Activated CD4-positive, alpha-beta memory T cell treated with anti-CD3 and anti-CD28 coated beads, Interleukin-2, amount 10 ng/mL, durations not matched to agents 7 days and 5 days (primary cell): Measurements from ENCODE around the gene SLC36A4. TPM values are rescaled to one million over a fixed set of nuclear protein-coding genes. Genes with fewer than 3 reads are reported as not detected.
"Not testable (repeated sequence)": the region's sequence is repeated elsewhere in the genome, so short reads cannot be mapped to it uniquely, and the experiment has no call there.

Source experiments
- CTCF ChIA-PET: fragments of 350-600 bp; sonication (Branson Sonifier 250); formaldehyde crosslinking; loops from one replicate; lab custom pipeline; 2021; ENCODE audit warnings: antibody characterized with exemption, inconsistent platforms; lab: Charles Lee
- POLR2A ChIA-PET: fragments of 350-600 bp; sonication (Branson Sonifier 250); formaldehyde crosslinking; loops from one replicate; lab custom pipeline; 2021; ENCODE audit warnings: antibody characterized with exemption; lab: Charles Lee
- DNase-seq: peaks from one replicate; pipeline ENCODE4 v3.0.0-alpha.2; 2020
- H3K27ac Mint-ChIP-seq: one replicate; pipeline ENCODE4 v1.8.0; 2021; ENCODE audit warnings: mild to moderate bottlenecking, mixed read lengths
- H3K27me3 Mint-ChIP-seq: one replicate; pipeline ENCODE4 v1.8.0; 2021; ENCODE audit warnings: mixed read lengths
- H3K36me3 Mint-ChIP-seq: one replicate; pipeline ENCODE4 v1.8.0; 2021; ENCODE audit warnings: low read depth, mixed read lengths
- H3K4me1 Mint-ChIP-seq: one replicate; pipeline ENCODE4 v1.8.0; 2021; ENCODE audit warnings: mixed read lengths
- H3K4me3 Mint-ChIP-seq: one replicate; pipeline ENCODE4 v1.8.0; 2021; ENCODE audit warnings: mild to moderate bottlenecking, mixed read lengths
- H3K9me3 Mint-ChIP-seq: one replicate; pipeline ENCODE4 v1.8.0; 2021; ENCODE audit warnings: mixed read lengths
- total RNA-seq, 2 experiments: library from RNA; stranded (reverse); gene quantifications; one replicate each; pipeline ENCODE4 v1.2.3, GENCODE V29; 2021

Gene SLC36A4
- total RNA-seq, 2 experiments from 2014 or later, result 10.7 to 13.5 TPM

GRCh38 chr11:93188726-93189125 is 9.1 kb downstream of the SLC36A4 start:
- Mint-ChIP-seq H3K4me1 (no peaks in the 10 kb centered on the region), H3K4me3 (no peak overlapping the region), H3K36me3 (peaks cover 5% of the 10 kb centered on the region), H3K27ac (no peak overlapping the region), H3K9me3 (peaks cover 8% of the 10 kb centered on the region), H3K27me3 (no peaks in the 10 kb centered on the region)
- DNase-seq, result no peak
- POLR2A ChIA-PET, result interaction anchor here (1.3 kb wide), 1 partner anchor 9 kb away, joined by 4 read pairs; the partner anchor contains the start of gene SLC36A4
- CTCF ChIA-PET, result no interaction called here

GRCh38 chr11:93187290-93187689 is 10.5 kb downstream of the SLC36A4 start:
- Mint-ChIP-seq H3K36me3 (peaks cover 5% of the 10 kb centered on the region), H3K27ac (no peak overlapping the region), H3K9me3 (peaks cover 8% of the 10 kb centered on the region), H3K27me3 (no peaks in the 10 kb centered on the region), H3K4me3 (no peak overlapping the region), H3K4me1 (no peaks in the 10 kb centered on the region)
- DNase-seq, result no peak
- POLR2A ChIA-PET, result no interaction called here
- CTCF ChIA-PET, result no interaction called here

GRCh38 chr11:93177891-93178290 is 19.9 kb downstream of the SLC36A4 start:
- POLR2A ChIA-PET, H3K4me3 Mint-ChIP-seq, H3K27me3 Mint-ChIP-seq, H3K9me3 Mint-ChIP-seq, H3K4me1 Mint-ChIP-seq, CTCF ChIA-PET, H3K27ac Mint-ChIP-seq, DNase-seq: not testable (repeated sequence)
- peaks cover 41% of the 10 kb centered on the region for H3K36me3 Mint-ChIP-seq

GRCh38 chr11:93169950-93170561 is 27.7 kb downstream of the SLC36A4 start:
- no peak overlapping the region for H3K4me3 Mint-ChIP-seq
- ChIA-PET CTCF (interaction anchor here (1.1 to 1.2 kb wide), 2 partner anchors 160 to 229 kb away, joined by 3 to 4 read pairs; no protein-coding TSS in a partner anchor), POLR2A (no interaction called here)
- peaks cover 11% of the 10 kb centered on the region for H3K4me1 Mint-ChIP-seq
- no peak overlapping the region for H3K27ac Mint-ChIP-seq
- H3K36me3 Mint-ChIP-seq, result peaks cover 3% of the 10 kb centered on the region
- no peaks in the 10 kb centered on the region for H3K9me3 Mint-ChIP-seq
- no peaks in the 10 kb centered on the region for H3K27me3 Mint-ChIP-seq
- DNase-seq, result no peak

- CTCF ChIA-PET, result interaction anchor here (1.1 to 1.2 kb wide), 2 partner anchors 160 to 228 kb away, joined by 3 to 4 read pairs; no protein-coding TSS in a partner anchor
- Mint-ChIP-seq H3K4me3 (no peak overlapping the region), H3K27me3 (no peaks in the 10 kb centered on the region), H3K4me1 (peaks cover 11% of the 10 kb centered on the region), H3K9me3 (no peaks in the 10 kb centered on the region), H3K27ac (no peak overlapping the region), H3K36me3 (peaks cover 10% of the 10 kb centered on the region)
- DNase-seq, result no peak
- POLR2A ChIA-PET, result no interaction called here
Measured at GRCh38 chr11:93169143-93169542, 28.6 kb downstream of the SLC36A4 start.

- H3K4me3 Mint-ChIP-seq, result no peak overlapping the region
- H3K27me3 Mint-ChIP-seq, result no peaks in the 10 kb centered on the region
- H3K36me3 Mint-ChIP-seq, result peaks cover 15% of the 10 kb centered on the region
- POLR2A ChIA-PET, result no interaction called here
- H3K4me1 Mint-ChIP-seq, result peaks cover 11% of the 10 kb centered on the region
- H3K9me3 Mint-ChIP-seq, result no peaks in the 10 kb centered on the region
- H3K27ac Mint-ChIP-seq, result no peak overlapping the region
- no peak for DNase-seq
- CTCF ChIA-PET, result no interaction called here
Measured at GRCh38 chr11:93166862-93167261, 30.9 kb downstream of the SLC36A4 start.

- POLR2A ChIA-PET, result no interaction called here
- CTCF ChIA-PET, result no interaction called here
- Mint-ChIP-seq H3K36me3 (peaks cover 19% of the 10 kb centered on the region), H3K4me1 (peaks cover 11% of the 10 kb centered on the region), H3K27ac (no peak overlapping the region), H3K4me3 (no peak overlapping the region), H3K27me3 (no peaks in the 10 kb centered on the region), H3K9me3 (no peaks in the 10 kb centered on the region)
- DNase-seq, result no peak
Measured at GRCh38 chr11:93166194-93166593, 31.6 kb downstream of the SLC36A4 start.

- no peaks in the 10 kb centered on the region for H3K4me1 Mint-ChIP-seq
- H3K27me3 Mint-ChIP-seq, result no peaks in the 10 kb centered on the region
- peaks cover 35% of the 10 kb centered on the region for H3K36me3 Mint-ChIP-seq
Measured at GRCh38 chr11:93160808-93161207, 37.0 kb downstream of the SLC36A4 start.

GRCh38 chr11:93160156-93160555 is 37.6 kb downstream of the SLC36A4 start:
- peaks cover 2% of the 10 kb centered on the region for H3K9me3 Mint-ChIP-seq
- no peaks in the 10 kb centered on the region for H3K4me1 Mint-ChIP-seq
- H3K27ac Mint-ChIP-seq, result no peak overlapping the region
- ChIA-PET POLR2A (no interaction called here), CTCF (no interaction called here)
- H3K36me3 Mint-ChIP-seq, result peaks cover 35% of the 10 kb centered on the region
- no peak for DNase-seq
- no peaks in the 10 kb centered on the region for H3K27me3 Mint-ChIP-seq
- H3K4me3 Mint-ChIP-seq, result no peak overlapping the region

More at GRCh38 chr11:93160808-93161207, 37.0 kb downstream of the SLC36A4 start:
- Mint-ChIP-seq H3K9me3 (no peaks in the 10 kb centered on the region), H3K4me3 (no peak overlapping the region), H3K27ac (no peak overlapping the region)
- ChIA-PET CTCF (no interaction called here), POLR2A (no interaction called here)
- DNase-seq, result no peak

- Mint-ChIP-seq H3K4me1 (no peaks in the 10 kb centered on the region), H3K4me3 (no peak overlapping the region), H3K27ac (no peak overlapping the region), H3K27me3 (no peaks in the 10 kb centered on the region), H3K36me3 (peaks cover 33% of the 10 kb centered on the region), H3K9me3 (peaks cover 2% of the 10 kb centered on the region)
- ChIA-PET CTCF (no interaction called here), POLR2A (no interaction called here)
- no peak for DNase-seq
Measured at GRCh38 chr11:93159721-93160120, 38.1 kb downstream of the SLC36A4 start.

GRCh38 chr11:93155738-93156137 is 42.1 kb downstream of the SLC36A4 start:
- ChIA-PET POLR2A (no interaction called here), CTCF (no interaction called here)
- Mint-ChIP-seq H3K27me3 (no peaks in the 10 kb centered on the region), H3K4me3 (no peak overlapping the region), H3K9me3 (peaks cover 2% of the 10 kb centered on the region), H3K27ac (no peak overlapping the region), H3K36me3 (peaks cover 19% of the 10 kb centered on the region), H3K4me1 (no peaks in the 10 kb centered on the region)
- no peak for DNase-seq

GRCh38 chr11:93145390-93145915 is 52.3 kb downstream of the SLC36A4 start:
- POLR2A ChIA-PET, result no interaction called here
- no peaks in the 10 kb centered on the region for H3K27me3 Mint-ChIP-seq
- no peaks in the 10 kb centered on the region for H3K9me3 Mint-ChIP-seq
- no peak overlapping the region for H3K4me3 Mint-ChIP-seq
- H3K27ac Mint-ChIP-seq, result no peak overlapping the region
- no peak for DNase-seq
- H3K36me3 Mint-ChIP-seq, result no peaks in the 10 kb centered on the region
- CTCF ChIA-PET, result no interaction called here
- H3K4me1 Mint-ChIP-seq, result peaks cover 10% of the 10 kb centered on the region

GRCh38 chr11:93143800-93144199 is 54.0 kb downstream of the SLC36A4 start:
- DNase-seq, result no peak
- no peaks in the 10 kb centered on the region for H3K36me3 Mint-ChIP-seq
- POLR2A ChIA-PET, result no interaction called here
- no peak overlapping the region for H3K27ac Mint-ChIP-seq
- no peaks in the 10 kb centered on the region for H3K27me3 Mint-ChIP-seq
- CTCF ChIA-PET, result no interaction called here
- peaks cover 10% of the 10 kb centered on the region for H3K4me1 Mint-ChIP-seq
- H3K9me3 Mint-ChIP-seq, result no peaks in the 10 kb centered on the region
- no peak overlapping the region for H3K4me3 Mint-ChIP-seq

- peak overlapping the region; percentile 23 for H3K27ac Mint-ChIP-seq
- ChIA-PET CTCF (no interaction called here), POLR2A (no interaction called here)
- no peaks in the 10 kb centered on the region for H3K27me3 Mint-ChIP-seq
- peaks cover 10% of the 10 kb centered on the region for H3K4me1 Mint-ChIP-seq
- no peaks in the 10 kb centered on the region for H3K9me3 Mint-ChIP-seq
- no peaks in the 10 kb centered on the region for H3K36me3 Mint-ChIP-seq
- DNase-seq, result no peak
- no peak overlapping the region for H3K4me3 Mint-ChIP-seq
Measured at GRCh38 chr11:93143186-93143585, 54.6 kb downstream of the SLC36A4 start.
